GM20000 (cell line): Measurements from ENCODE around the gene TRIM7.

Experiments
- DNase-seq: peaks from one replicate; pipeline ENCODE4 v3.0.0; 2012; ENCODE audit warnings: low spot score
- TF ChIP-seq, protein P1 (sequence below): IDR thresholded peaks from 2 replicates; pipeline ENCODE4 v1.5.1; 2012; ENCODE audit warnings: mild to moderate bottlenecking, control low read depth; ENCODE audit errors: extremely low read depth, missing control alignments

Gene TRIM7

GRCh38 chr5:181231432-181231831, 26.4 kb upstream of the TRIM7 start:
- no peak for DNase-seq
- TF ChIP-seq, protein P1, sequence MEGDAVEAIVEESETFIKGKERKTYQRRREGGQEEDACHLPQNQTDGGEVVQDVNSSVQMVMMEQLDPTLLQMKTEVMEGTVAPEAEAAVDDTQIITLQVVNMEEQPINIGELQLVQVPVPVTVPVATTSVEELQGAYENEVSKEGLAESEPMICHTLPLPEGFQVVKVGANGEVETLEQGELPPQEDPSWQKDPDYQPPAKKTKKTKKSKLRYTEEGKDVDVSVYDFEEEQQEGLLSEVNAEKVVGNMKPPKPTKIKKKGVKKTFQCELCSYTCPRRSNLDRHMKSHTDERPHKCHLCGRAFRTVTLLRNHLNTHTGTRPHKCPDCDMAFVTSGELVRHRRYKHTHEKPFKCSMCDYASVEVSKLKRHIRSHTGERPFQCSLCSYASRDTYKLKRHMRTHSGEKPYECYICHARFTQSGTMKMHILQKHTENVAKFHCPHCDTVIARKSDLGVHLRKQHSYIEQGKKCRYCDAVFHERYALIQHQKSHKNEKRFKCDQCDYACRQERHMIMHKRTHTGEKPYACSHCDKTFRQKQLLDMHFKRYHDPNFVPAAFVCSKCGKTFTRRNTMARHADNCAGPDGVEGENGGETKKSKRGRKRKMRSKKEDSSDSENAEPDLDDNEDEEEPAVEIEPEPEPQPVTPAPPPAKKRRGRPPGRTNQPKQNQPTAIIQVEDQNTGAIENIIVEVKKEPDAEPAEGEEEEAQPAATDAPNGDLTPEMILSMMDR = no peak

DNA sequence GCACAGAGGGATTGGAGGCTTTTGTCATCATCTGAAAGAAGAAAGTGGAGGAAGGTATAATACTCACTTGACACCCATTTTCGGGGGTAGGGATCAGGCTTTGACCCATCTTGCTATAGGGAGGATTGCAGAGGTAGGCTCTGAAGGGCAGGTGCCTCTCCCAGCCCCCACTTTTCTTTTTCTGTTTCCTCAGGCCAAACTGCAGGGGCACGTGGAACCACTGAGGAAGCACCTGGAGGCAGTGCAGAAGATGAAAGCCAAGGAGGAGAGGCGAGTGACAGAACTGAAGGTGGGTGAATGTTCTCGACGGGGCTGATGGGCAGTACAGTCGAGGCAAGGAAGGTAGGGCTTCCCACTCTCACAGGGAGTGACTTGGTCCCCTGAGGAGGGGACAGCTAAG, 25.6 kb upstream of the TRIM7 start:
- TF ChIP-seq, protein P1 = no peak
- DNase-seq = no peak

DNA sequence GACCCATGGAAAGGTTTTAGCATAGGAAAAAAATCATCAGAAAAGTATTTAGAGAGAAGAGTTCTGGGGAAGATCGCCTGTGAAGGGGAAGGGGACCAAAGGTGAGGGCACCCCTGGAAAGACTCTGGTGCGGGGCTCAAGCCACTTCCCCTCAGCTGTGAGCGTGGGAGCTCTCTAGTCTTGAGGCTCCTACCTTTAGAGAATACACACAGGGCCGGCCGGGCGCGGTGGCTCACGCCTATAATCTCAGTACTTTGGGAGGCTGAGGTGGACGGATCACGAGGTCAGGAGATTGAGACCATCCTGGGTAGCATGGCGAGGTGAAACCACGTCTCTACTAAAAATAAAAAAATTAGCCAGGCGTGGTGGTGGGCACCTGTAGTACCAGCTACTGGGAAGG, 25.0 kb upstream of the TRIM7 start:
- TF ChIP-seq, protein P1 = no peak
- no peak for DNase-seq

DNA sequence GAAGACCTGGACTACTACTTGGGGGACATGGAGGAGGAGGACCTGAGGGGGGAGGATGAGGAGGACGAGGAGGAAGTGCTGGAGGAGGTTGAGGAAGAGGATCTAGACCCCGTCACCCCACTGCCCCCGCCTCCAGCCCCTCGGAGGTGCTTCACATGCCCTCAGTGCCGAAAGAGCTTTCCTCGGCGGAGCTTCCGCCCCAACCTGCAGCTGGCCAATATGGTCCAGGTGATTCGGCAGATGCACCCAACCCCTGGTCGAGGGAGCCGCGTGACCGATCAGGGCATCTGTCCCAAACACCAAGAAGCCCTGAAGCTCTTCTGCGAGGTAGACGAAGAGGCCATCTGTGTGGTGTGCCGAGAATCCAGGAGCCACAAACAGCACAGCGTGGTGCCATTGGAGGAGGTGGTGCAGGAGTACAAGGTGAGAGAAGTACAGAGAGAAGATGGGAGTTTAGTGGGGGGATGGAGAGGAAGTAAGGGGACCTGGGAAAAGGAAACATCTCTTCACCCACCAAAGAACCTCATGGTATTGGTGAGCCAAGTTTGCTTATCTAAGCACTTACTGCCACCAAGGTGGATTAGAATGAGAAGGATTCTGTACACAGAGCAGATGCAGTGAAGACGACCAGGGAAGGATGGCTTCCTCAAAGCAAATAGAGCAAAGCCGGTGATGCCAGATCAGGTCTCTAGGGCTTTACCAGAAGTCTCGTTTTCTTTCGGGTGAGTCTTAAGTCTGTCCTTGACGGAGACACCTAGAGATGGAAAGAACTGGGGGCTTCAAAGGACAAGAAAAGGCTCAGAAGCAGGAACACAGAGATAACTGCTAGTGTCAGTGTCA, 19.6 kb upstream of the TRIM7 start:
- DNase-seq = peak; percentile 17
- TF ChIP-seq, protein P1 = no peak

- TF ChIP-seq, protein P1 = no peak
- peak; percentile 59 for DNase-seq
Measured at GRCh38 chr5:181223729-181224389, 18.9 kb upstream of the TRIM7 start.

- TF ChIP-seq, protein P1 = no peak
- peak; percentile 88 for DNase-seq
Measured at GRCh38 chr5:181223058-181223728, 18.2 kb upstream of the TRIM7 start, which contains the start of gene TRIM41. TSS of gene TRIM41 (plus strand) at chr5:181223281. CDS start at chr5:181224000, 719 bp downstream.

DNA sequence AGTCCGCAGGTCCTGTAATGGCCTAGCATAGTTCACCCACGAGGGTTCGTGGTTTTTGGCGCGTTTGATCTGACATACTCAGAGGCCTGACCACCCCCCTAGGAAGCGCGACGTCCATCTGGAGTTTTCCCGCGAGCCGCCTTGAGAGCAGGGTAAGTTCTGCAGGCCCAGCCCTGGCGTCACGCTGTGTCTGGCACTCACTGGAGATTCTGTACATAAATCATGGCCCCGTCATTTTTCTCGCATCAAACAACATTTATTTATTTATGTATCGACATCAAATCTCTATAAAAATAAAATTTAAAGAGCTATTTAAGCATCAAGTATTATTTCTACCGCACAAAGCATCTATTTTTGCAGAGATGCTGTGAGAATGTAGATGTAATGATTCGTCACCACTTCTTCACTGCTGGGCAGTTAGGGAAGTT, 17.6 kb upstream of the TRIM7 start:
- no peak for DNase-seq
- TF ChIP-seq, protein P1 = no peak
